ENCODE results near the gene PREP.

The PREP gene

GRCh38 chr6:105304825-105305224, 98.1 kb downstream of the PREP start:
- no peak for DNase-seq

DNA sequence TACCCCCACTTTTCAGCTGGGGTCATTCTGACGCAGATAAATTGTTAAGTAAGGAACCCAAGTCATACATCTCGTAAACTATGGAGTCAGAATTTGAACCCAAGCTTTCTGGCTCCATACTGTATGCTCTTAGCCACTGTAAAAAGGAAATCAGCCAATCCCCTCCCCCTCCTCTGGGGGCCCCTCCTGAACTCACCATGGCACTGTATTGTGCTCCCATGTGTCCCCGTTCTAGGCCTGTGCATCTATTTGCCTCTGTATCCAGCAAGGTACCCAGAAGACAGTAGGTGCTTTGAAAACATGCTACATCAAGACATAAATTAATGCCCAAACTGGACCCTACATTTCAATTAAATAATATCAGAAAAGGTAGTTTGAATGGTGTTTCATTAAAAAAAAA, 98.5 kb downstream of the PREP start:
- no peak for DNase-seq

- DNase-seq: no peak
Measured at GRCh38 chr6:105302617-105303128, 100.2 kb downstream of the PREP start.

DNA sequence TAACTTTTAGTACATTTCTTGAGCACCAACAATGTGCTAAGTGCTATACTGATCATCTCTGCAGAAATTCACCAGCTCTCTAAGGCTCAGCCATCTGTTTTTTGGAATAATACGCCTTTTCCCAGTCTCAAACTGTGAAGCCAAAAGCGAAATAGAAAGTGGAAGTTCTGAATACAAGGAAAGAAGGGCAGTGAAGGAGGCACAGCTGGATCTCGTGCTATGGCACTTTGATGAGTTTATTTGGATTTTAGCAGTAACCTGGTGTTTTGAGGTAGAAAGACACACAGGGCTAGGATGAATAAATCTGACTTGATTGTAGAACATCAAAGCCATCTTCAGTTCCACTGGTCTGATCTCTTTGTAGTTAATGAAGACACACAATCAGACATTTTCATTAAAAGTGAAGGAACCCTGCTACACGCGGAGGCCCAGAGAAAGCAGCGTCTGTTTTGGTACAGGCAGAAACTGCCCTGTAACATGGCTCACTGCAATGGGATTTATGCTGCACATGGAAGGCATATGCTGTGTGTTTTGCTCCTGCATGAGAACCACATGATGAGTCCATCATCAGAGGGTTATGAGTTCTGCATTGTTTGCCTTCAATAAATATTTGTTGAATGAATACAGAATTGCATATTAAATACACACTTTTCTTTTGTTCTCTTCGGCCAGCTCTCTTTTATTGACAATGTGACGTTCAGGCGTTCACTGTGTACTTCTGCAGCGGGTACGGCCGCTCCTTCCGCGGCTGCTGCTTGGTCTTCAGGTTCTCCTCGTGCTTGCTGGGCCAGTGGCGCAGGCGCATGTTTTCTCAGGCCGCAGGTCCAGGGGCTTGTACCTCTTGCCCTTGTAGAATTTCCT, 100.9 kb downstream of the PREP start:
- DNase-seq: no peak

GRCh38 chr6:105301072-105301503, 101.8 kb downstream of the PREP start:
- DNase-seq: no peak

DNA sequence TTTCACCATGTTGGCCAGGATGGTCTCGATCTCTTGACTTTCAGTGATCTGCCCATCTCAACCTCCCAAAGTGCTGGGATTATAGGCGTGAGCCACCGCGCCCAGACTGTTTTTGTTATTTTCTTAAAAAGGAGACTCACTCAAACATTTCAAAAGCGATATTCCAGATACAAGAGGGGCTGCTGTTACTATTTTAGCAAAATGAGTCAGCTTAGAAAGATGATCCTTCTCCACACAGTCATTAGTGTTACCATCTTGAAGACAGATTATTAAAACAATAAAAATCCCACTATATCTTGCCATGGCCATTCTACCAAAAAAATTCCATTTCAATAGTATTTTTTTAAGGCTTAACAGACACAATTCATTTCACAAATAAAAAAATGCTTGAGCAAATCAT, 102.8 kb downstream of the PREP start:
- DNase-seq: no peak

- DNase-seq: no peak
Measured at GRCh38 chr6:105294129-105294528, 108.8 kb downstream of the PREP start.

DNA sequence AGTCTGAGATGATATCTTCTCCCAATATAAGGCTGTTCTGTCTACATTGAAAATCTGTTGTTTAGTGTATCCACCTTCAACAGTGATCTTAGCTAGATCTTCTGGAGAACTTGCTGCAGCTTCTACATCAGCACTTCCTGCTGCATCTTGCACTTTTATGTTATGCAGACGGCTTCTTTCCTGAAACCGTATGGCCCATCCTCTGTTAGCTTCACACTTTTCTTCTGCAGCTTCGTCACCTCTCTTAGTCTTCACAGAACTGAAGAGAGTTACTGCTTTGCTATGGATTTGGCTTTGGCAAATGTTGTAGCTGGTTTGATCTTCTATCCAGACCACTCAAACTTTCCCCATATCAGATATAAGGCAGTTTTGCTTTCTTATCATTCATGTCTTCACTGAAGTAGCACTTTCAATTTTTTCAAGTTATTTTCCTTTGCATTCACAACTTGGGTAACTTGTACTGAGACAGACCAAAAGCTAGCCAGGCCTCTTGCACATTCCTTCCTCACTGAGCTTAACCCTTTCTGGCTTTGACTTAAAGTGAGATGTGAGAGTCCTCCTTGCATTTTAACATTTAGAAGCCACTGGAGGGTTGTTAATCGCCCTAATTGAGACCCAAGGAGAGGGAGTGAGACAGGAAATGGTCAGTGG, 110.1 kb downstream of the PREP start:
- DNase-seq: no peak

- no peak for DNase-seq
Measured at GRCh38 chr6:105291525-105291924, 111.4 kb downstream of the PREP start.

- no peak for DNase-seq
Measured at GRCh38 chr6:105282631-105283585, 120.0 kb downstream of the PREP start.

GRCh38 chr6:105280033-105280432, 122.8 kb downstream of the PREP start:
- DNase-seq: no peak

DNA sequence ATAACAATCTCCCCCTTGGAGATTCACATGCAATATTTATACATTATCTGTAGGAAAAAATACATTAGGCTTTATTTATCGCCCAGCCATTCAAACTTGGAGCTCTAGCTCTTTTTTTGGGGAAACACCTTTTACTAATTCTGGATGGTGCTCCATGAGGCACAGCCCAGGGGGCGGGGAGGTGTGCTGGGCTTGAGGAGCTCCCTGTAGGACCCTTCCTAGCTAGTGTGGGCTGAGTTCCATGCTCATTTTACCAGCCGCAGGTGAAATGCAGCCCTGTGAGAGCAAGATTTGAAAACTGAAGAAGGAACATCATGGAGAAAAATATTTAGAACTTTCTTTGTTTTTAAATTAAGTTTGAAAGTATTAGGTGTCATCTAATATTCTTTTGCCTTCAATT, 123.4 kb downstream of the PREP start:
- DNase-seq: no peak

DNA sequence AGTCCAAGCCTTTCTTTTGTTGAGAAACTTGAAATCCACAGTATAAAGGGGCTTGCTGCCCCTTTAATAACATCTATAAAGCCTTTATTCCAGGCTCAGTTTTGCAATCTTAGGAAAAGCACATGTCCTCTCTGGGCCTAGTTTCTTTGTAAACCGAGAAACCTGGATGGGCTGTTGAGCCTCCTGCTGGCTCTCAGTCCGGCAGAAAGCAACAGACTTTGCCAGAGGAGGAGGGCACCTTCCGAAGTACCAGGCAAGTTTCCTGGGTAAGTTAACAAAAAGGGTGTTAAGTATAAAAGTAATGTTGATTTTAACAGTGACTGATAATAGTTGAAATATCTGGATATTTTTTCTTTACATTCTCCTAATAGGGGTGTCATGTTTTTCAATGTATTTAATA, 124.1 kb downstream of the PREP start:
- DNase-seq: no peak

GRCh38 chr6:105278035-105278434, 124.8 kb downstream of the PREP start:
- no peak for DNase-seq

- DNase-seq: no peak
Measured at GRCh38 chr6:105276374-105276773, 126.5 kb downstream of the PREP start.

GRCh38 chr6:105275542-105275941, 127.3 kb downstream of the PREP start:
- no peak for DNase-seq

DNA sequence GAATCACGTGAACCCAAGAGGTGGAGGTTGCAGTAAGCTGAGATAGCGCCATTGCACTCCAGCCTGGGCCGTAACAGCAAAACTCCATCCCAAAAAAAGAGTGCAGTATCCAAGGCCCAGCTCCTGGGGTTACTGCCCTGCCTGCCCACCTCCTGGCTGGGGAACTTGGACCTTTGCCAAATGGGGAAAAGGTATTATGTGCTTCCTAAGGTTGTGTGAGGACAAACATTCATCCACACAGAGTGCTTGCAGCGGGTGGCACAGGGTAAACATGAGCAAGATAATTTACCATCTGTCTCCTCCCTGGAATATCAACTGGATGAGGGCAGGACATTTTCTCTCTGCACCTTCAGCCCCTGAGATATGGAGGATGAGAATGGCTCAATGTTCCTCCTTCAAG, 128.2 kb downstream of the PREP start:
- DNase-seq: no peak

GRCh38 chr6:105273589-105273988, 129.3 kb downstream of the PREP start:
- DNase-seq: no peak

DNA sequence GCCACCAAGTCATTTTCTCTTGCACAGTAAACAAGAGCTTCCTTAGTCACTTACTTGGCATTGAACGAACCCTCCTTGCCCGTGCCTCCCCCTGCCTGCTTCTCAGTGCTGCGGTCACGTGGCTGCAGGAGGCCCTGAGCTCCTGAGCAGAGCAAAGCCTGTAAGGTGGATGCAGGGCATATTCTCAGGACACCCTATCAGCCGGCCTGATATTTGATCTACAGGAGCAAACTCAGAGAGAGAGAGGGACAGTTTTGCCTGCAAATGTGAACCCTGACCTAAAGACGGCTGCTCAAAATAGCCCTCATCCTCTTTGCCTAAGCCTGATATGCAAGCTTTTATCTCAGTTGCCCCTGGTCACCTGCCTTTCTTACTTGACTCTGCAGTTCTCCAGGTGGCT, 130.1 kb downstream of the PREP start:
- no peak for DNase-seq

GRCh38 chr6:105270511-105270910, 132.4 kb downstream of the PREP start:
- DNase-seq: no peak

GRCh38 chr6:105269390-105269789, 133.5 kb downstream of the PREP start:
- DNase-seq: no peak

- no peak for DNase-seq
Measured at GRCh38 chr6:105263685-105264610, 138.9 kb downstream of the PREP start.

Measured in T-helper 1 cell (primary cell).